ENCODE measurements around the gene RANBP9.

The RANBP9 gene

DNA sequence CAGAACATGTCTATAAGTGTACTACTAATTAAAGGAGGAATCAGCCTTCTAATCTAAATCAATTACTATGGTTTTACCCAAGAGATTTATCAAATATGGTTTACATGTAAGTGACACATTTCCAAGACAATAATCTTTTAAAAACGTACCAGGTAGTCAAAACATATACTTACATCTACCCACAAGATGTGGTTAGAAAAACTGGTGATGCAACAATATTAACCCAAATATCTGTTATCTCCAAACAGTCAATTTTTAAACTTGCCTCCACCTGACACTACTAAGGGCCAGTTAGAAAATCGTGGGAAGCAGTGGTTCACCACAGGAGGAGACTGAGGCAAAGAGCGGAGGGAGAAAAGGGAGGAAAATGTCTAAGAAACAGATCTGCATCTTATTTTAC is 68.5 kb downstream of the RANBP9 start:
- DNase-seq: no peak

DNA sequence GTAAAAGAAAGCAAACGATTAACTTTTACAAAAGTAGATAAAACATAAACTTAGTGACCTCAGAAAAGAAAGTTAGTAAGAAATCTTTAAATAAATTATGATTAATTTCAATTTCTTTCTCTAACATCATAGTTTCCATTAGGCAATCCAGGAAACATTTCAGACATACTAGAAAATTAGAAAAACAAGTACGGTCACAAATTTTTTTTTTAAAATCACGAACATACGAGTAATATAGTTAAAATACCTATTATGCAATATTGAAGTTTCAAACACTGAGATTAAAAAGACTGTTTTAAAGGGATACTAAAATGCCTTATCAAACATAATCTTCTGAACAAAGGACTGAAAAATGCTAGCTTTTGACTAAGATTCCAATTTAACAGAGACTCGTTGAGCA is 70.3 kb downstream of the RANBP9 start:
- no peak for DNase-seq

DNA sequence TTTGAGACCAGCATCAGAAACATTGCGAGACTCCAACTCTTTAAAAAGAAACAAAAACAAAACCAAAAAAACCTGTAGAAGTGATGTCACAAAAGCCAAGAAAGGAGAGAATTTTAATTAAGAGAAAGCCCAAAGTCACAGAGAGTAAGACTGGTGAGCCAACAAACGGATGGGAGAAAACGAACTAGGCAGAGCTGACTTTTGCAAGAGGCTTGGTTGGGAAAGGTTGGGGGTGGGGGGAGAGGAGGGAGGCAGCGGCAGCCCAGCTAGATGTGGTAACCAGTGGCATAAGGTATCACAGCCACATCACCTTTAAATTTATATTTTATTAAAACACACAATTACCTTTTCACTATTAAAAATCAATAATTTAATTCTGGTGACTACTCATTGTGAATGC is 73.0 kb downstream of the RANBP9 start:
- no peak for DNase-seq

DNA sequence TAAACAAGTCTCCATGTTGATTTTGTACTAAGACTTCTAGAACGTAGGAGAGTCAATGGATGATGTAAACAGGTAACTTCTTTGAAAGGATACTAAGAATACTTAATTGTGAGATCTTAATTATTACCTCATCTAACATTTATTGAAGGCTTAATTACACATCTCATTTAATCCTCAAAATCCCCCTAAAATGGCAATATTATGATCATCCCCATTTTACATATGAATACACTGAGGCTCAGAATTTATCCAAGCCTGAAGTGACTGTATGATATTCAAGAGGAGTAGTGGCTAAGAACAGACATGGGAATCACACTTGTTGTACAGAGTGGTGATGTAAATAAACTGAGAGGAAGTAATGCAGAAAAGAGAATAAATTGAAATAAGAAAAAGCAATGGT is 73.6 kb downstream of the RANBP9 start:
- DNase-seq: no peak

DNA sequence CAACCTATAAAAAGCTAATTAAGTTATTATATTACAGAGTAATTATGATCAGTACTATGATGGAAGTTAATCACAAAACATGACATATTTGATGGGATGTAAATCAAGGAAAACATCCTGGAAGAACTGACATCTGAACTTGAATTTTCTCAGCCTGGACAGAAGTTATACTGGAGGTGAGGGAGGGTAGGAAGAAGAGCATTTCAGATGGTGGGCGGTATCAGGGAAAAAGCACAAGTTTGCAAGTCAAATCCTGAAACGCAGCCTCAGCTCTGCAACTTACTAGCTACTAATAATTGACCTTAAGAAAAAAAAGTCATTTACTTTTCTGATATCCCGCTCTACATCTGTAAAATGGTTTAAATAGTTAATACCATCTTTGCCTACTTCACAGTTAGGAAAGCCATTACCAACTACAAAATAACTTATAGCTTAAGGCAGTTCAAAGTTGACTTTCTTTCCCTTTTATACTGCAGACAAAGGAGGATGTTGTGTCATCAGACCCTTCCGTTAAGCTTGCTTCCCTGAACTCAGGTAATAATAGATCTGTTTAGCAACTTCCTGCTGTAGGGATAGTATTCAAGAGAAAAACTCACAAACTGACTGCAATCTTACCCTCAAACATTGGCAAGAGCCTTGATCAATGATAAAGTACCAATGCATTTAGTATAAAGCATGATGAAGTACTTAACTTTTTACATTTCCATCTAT is 75.5 kb downstream of the RANBP9 start:
- no peak for DNase-seq

DNA sequence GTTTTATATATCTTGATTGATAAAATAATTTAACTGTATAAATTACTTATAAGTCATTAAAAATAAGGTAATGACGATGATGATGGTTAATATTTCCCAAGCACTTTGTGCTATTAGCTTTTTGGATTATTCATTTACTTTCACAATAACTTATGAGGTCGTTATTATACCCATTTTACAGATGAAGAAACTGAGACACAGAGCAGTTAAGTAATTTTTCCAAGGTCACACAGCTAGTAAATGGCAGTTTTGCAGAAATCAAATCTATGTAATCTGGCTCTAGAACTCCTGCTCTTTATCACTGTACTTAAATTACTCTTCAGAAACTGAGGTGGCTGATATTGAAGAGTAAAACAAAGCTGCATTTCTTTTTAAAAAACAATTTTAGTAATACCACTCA is 78.3 kb downstream of the RANBP9 start:
- DNase-seq: no peak

DNA sequence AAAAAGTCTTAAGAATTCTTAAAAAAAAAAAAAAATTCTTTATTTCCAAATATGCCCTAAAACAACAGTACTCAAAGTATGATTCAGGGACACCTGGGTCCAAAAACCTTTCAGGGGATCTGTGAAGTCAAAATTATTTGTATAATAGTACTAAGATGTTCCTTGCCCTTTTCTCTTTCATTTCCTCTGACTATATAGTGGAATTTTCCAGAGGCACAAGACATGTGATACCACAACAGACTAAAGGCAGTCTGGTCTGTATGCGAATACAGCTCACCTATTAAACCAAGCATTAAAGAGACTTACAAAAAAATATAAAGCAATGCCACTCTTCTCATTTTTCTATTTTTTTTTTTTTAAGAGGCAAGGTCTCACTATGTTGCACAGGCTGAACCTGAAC is 81.1 kb downstream of the RANBP9 start:
- DNase-seq: no peak

DNA sequence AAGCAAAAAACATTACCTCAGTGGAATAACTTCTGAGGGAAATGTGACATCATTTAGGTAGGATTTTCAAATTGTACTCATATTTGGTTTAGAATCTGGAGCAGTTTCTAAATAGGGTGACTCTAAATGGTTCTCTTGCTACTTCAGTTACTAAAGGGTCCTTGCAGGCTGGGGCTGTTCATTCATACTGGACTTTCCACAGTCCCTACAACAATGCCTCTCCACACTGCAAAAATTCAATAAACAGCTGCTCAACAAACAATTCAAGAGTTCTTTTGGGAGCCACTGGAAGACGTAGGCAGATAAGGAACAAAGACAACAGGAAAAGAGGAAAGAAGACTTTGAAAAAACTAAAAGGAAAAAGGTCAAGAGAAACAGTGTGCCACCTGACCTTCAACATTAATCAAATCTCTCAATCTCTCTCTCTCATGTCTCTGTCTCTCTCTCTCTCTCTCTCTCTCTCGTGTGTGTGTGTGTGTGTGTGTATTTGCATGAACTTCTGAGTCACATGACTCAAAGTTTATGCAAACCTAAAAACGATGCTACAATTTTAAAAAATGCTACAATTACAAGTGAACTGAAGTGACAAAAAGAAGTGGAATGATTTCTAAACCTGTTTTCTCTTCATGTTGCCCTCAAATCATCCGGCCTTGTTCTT is 82.0 kb downstream of the RANBP9 start:
- no peak for DNase-seq

DNA sequence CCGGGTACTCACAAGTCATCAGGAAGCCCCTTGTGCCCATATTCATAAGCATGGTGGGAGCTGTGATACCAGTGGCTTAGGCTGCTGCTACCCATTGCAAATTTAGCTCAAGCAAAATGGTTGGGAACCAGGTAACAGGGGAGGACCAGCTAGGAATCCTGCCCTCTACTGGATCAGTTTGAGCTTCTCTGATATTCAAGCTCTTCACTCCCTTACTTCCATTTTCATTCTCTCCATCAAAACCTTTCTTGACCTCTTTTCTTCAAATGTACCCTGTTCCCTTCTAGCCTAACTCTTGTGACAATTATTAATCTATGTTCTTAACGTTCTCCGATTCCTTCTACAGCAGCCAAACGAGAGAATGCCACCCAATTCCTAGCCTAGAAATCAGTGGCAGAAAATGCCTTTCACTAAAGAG is 86.8 kb downstream of the RANBP9 start:
- no peak for DNase-seq

DNA sequence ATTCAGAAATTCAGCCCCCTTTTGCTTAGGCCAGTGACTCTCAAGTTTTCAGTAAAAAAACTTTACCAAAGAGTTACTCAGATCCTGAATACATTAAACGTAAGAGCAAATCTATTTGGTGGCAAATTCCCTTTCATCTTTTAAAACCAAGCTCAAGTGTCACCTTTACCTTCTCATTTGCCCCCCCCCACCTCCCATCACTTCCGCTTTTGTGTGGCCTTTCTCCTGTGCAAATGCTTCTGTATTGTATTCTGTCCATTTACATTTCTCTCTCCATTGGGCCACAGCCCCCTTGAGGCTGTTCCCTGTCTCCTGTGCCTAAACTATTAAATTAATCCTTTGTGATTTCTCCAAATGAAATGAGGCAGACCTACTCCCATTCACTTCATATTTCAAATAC is 94.6 kb downstream of the RANBP9 start:
- no peak for DNase-seq

DNA sequence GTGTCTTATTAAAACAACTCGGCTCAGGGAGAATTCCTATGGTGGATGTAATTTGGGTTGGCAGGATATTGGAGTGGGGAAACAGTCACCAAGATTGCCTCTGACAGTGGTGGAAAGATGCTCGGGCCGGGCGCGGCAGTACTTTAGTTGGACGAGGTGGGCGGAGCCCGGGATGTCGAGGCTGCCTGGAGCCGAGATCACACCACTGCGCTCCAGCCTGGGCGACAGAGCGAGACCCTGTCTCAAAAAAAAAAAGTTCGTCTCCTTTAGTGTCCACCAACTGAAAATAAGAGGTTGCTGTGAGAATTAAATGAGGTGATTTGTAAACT is 95.9 kb downstream of the RANBP9 start:
- peak; percentile 56 for DNase-seq

DNA sequence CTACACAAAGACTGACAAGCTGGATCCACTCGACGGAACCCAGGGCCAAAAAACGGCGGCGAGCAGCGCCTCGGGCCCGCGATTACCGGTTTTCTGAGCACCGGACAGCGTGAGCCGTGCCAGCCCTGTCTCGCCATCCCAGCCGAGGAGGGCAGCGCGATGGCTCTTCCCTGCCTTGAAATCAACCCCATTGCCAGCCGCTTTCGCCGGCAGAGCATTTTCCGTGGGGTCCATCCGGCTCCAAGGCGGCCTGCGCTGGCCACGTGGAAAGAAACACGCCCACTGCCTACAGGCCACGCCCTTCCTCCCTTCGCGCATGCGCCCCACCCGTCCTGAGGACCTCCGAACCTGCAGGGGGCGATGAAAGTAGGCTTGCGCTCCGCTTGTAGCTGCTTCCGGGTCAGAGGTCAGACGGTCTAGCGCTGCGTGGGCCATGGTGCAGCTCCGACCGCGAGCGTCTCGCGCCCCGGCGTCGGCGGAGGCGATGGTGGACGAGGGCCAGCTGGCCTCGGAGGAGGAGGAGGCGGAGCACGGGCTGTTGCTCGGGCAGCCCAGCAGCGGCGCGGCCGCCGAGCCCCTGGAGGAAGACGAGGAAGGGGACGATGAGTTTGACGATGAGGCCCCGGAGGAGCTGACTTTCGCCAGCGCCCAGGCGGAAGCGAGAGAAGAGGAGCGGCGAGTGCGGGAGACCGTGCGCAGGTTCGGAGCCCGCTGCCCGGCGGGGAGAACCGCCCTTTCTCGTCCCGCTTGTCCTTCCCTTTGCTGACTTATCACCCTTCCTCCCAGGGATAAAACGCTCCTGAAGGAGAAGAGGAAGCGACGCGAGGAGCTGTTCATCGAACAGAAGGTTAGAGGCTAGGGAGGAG is 96.5 kb downstream of the RANBP9 start, which contains the start of gene NOL7:
NOL7 (plus strand) TSS at position 410 of the 866 bp plus-strand sequence; CDS start at position 434, 24 bp downstream.
- DNase-seq: peak; percentile 98

DNA sequence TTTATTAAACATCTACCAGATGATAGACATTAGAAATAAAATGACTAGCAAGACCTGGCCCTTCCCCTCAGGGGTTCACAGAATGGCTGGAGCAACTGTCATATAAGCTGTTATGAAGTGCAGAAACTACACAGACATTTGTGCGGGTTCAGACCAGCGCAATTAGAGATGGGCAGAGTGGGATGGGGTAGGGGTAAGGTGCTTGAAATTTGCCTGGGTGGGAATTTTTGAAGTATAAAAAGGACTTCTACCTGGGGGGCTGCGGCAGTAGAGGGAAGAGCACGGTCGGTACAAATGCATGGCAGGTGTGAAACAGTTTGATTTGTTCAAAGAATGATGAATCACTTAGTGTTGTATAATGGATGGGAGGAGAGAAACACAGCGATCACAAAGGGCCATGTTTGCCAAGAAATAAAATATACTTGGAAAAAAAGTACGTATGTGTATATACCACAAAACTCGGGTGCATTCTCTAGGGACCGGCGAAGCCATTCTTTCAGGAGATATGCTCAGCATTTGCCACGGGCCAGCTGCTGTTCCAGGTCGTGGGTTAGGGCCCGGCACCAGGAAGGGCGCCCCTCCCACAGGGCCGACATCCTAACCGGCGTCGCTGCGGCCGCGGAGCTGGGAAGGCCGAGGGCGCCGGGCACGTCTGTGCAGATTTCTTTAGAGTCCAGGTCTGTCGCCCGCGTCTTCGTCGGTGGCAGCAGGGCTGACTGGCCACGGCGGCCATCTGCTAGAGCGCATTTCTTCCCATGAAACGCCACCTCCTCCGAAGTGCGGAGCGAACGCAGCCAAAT is 97.3 kb downstream of the RANBP9 start:
- DNase-seq: no peak

DNA sequence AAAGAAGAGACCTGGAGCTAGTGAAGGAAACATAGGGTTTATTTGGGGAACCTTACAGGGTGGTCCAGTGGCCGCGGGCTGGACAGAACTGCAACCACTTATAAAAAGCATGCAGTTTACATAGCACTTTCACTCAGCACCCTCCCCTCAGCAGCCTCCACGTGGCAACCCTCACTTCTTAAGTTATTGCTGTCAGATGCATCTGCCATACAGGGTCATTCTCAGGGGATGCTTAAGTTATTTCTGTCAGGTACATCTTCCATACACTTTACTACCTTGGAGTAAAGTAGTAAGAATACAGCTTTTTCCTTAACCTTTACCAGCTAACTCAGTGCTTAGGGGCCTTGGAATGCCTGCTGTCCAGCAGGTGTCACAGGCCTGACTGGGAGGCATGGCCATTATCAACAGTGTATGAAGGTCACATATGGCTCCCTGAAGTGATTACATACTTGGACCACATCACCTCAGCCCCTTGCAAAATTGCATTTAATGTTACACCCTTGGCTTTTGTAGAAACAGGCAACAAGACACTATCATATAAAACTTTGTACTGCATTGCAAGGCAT is 98.5 kb downstream of the RANBP9 start:
- DNase-seq: no peak

DNA sequence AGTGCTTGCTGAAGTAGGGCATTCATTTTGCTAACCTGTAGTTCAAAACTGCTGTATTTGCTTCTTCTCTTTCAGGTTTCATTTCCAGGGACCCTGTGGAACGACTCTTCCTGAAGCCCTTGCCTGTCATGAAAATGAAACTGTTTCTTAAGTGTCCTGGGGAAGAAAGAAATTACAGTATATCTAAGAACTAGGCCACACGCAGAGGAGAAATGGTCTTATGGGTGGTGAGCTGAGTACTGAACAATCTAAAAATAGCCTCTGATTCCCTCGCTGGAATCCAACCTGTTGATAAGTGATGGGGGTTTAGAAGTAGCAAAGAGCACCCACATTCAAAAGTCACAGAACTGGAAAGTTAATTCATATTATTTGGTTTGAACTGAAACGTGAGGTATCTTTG is 99.9 kb downstream of the RANBP9 start:
- DNase-seq: no peak

DNA sequence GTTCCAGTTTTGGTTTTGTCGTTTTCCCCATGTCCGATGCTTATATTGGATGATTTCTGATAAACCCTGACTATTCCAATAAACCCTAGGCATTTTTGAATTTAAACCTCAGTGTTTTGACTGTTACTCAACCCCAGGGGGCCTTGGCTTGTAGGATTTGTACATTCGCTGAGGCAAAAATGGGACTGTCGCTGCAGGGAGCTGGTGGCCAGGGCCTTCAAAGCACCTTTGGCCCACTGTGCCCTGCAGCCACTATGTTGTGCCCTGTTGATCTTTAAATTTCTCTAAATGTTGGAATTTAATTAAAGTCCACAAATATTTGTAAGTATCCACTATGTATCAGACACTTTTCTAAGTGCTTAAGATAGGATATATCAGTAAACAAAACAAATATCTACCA is 106.0 kb downstream of the RANBP9 start:
- DNase-seq: no peak

DNA sequence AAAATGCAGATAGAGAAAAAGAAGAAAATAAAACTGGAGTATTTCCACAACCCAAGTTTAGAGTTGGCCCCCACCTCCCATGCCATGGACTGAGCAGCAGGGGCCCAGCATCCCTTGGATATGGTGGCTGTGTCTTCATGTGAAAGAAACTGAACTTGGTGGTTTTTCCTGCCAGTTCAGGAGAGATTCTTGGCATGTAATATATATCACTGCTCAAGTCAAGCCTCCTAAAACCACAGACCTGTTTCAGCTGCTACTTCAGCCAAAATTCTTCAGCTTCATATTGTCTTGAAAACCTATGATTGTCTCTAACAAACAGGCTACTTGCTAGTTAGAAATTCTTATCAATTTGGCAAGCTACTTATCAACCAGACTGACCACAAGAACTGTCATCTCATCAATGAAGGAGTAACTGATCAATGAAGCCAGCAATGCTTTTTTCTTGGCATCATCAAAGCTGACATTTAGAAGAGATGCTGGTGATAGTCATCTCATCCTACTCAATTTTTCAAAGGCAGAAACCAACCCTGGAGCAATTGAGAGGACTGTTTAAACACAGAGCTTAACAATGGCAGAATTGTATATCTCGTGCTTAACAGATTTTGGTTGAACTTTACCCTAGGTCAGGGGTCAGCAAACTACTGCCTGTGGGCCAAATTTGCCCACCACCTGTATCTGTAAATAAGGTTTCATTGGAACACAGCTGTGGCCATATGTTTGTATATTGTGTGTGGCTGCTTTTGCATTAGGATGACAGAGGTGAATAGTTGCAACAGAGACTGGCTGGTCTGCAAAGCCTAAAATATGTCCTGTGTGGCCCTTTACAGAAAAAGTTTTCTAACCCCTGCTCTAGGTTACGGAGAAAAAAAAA is 106.9 kb downstream of the RANBP9 start:
- DNase-seq: no peak

DNA sequence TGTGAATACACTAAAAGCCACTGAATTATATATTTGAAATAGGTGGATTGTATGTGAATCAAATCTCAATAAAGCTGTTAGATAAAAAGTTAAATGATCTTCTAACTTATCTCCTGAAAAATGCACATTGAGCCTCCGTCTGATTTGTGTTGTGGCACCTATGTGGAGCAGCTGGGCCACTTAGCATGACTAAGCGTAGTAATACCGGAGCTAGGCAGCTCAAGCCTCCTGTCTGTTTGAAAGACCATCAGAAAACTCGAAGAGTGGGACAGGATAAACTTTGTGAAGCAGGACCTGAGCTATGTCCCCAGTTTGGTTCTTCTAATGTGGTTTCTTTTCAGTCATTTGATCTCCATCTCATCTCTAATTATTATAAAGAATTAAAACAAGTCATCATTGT is 107.5 kb downstream of the RANBP9 start:
- no peak for DNase-seq

DNA sequence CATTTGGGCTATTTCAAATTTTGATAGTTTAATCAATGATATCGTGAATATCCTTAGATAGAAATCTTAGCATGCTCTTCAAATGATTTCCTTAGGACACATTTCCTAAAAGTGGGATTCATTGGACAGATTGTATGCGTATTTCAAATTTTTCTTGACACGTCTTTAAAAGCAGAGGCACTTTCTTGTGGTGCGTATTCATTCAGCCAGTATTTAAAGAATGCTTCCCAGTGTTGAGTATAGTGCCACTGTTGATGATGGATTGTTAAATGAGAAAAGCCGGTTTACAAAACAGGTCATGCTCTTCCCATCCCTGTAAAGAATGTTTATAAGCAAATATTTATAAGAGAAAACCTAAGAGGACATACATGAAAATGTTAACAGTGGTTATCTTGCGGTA is 111.6 kb downstream of the RANBP9 start:
- no peak for DNase-seq

DNA sequence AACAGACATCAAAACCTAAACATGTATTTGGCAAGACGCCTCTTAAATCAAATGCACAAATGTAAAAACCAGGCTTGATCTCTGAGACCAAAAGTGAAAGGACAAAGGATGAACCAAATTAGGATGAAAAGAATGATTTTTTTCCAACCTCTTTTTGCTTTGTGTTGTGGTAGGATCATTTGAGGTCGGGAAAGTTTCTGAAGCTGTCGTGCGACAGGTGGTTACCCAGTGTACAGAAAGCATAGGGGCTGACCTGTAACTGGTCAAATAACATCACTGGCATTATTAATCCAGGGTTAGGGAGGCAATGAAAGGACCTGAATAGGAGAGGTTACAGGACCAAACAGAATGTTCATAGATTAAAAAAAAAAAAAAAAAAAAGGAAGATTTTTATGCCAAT is 114.6 kb downstream of the RANBP9 start:
- no peak for DNase-seq

DNA sequence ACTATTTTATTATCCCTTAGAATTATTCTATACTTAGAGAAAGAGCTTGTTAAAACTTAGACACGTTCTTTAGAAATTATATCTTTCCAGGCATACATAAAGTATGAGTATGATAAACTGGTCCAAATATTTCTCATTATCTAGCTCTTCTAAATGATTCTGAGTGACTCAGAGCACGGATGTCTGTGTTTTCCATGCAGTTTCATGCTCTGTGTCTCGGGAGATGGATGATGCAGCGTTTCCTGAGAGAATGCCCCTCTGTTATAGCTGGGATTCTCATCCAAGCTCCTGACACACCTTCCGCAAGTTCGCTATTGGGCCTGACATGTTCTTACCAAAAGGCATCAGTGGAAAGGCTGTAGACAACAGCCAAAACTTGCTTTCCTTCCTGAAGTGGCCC is 117.9 kb downstream of the RANBP9 start:
- no peak for DNase-seq

DNA sequence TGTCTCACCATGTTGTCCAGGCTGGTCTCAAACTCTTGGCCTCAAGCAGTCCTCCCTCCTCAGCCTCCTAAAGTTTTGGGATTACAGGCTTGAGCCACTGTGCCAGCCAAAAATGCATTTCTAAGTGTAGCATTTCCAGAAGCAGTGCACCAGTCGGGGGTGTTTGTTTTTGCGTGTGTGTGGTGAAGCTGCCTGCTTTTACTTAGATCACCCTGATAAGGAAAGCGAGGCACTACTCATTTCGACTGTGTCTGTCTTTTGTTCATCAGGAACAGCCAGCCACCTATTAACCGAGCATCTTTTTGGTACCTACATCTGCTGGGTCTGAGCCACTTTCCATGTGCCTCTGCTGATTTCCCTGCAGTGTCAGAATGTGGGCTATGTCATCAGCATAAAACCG is 118.5 kb downstream of the RANBP9 start:
- no peak for DNase-seq

All from activated naive CD4-positive, alpha-beta T cell treated with anti-CD3 and anti-CD28 coated beads, Interleukin-2, amount 50 U/mL, for 16 hours (primary cell).